Measurements from ENCODE around the gene MPG. TPM values are rescaled to one million over a fixed set of nuclear protein-coding genes. Genes with fewer than 3 reads are reported as not detected.
A peak's percentile ranks its signal among the peaks of the same experiment; 100 is the strongest.

MPG gene
- polyA plus RNA-seq, 1 of the 3 experiments (the other 2 are of a cell fraction) = 98.3 TPM

GRCh38 chr16:71540-72401 is 6.3 kb upstream of the MPG start:
- Histone ChIP-seq H3K79me2 (ENCODE audit: insufficient read depth) (peaks cover 40% of the 10 kb centered on the region), H3K4me3 (ENCODE audit: low read depth in 2 of 2, low read length in 1 of 2) (peak overlapping the region; percentile 70 to 87)

GRCh38 chr16:72561-73548 is 5.2 kb upstream of the MPG start, which contains the start of gene RHBDF1:
Gene RHBDF1, minus strand, starts transcription at chr16:72631. Its CDS starts 7,616 bp downstream, at chr16:65015.
- 77% methylated on average over 16 of the region's 62 CpGs for WGBS (ENCODE audit: low lambda C conversion rate)
- Histone ChIP-seq H2AFZ (ENCODE audit: low read depth) (no peak within 1 kb of the TSS), H3K27me3 (ENCODE audit: insufficient read depth) (no peaks in the 10 kb centered on the region), H4K20me1 (ENCODE audit: insufficient read depth) (peaks cover 34% of the 10 kb centered on the region), H3K36me3 (replicated peaks in 1 of 2; ENCODE audit: control insufficient read depth in 1 of 2, insufficient read depth in 2 of 2, low read length in 1 of 2) (no peaks in the 10 kb centered on the region), H3K79me2 (ENCODE audit: insufficient read depth) (peaks cover 43% of the 10 kb centered on the region), H3K27ac (ENCODE audit: low read depth in 2 of 2, low read length in 1 of 2) (peak within 1 kb of the TSS in 1 of 2 experiments; percentile 62; a peak in 1 of 4 replicates), H3K9me2 (no peaks in the 10 kb centered on the region), H3K4me1 (ENCODE audit: control insufficient read depth in 1 of 2, insufficient read depth in 2 of 2, low read depth in 1 of 2, low read length in 1 of 2) (peaks cover 17 to 51% of the 10 kb centered on the region in 2 experiments), H3F3A (replicated peaks; ENCODE audit: insufficient read depth) (peaks cover 8% of the 10 kb centered on the region), H3K4me3 (ENCODE audit: low read depth in 2 of 2, low read length in 1 of 2) (peak within 1 kb of the TSS; percentile 70 to 87), H3K4me2 (peak within 1 kb of the TSS; percentile 96), H3K9ac (peak within 1 kb of the TSS; percentile 74), H3K9me3 (no peaks in the 10 kb centered on the region)
- DNase-seq = peak; percentile 79
- CTCF ChIA-PET = interaction anchor here (0.7 to 21.2 kb wide), 7 partner anchors 7 to 328 kb away, joined by 3 to 793 read pairs (median 6); partner anchors contain the start of genes HBQ1 and POLR3K
- POLR2A ChIA-PET = no interaction called here
- TF ChIP-seq GATA2 (CRISPR knock-in tag; IDR thresholded peaks at IDR 0.05) = no peak
- TF ChIP-seq IRF3 (IDR thresholded peaks at IDR 0.05; ENCODE audit: low read depth, low read length) = no peak
- peak; percentile 70; the same call in 1 of the 2 replicates for TF ChIP-seq FOSL2 (IDR thresholded peaks at IDR 0.05; ENCODE audit: borderline replicate concordance, low read depth)
- TF ChIP-seq ELF1 (IDR thresholded peaks at IDR 0.05) = no peak
- peak; percentile 22; the same call in 1 of the 2 replicates for TF ChIP-seq RCOR1 (IDR thresholded peaks at IDR 0.05; ENCODE audit: low read length)
- TF ChIP-seq PBX3 (IDR thresholded peaks at IDR 0.05) = peak; percentile 23; the same call in 1 of the 2 replicates

More at GRCh38 chr16:71540-72401, 6.3 kb upstream of the MPG start:
- Histone ChIP-seq H4K20me1 (ENCODE audit: insufficient read depth) (peaks cover 45% of the 10 kb centered on the region), H3K4me1 (ENCODE audit: control insufficient read depth in 1 of 2, insufficient read depth in 2 of 2, low read depth in 1 of 2, low read length in 1 of 2) (peaks cover 10 to 43% of the 10 kb centered on the region in 2 experiments), H3K9me2 (no peaks in the 10 kb centered on the region), H3F3A (replicated peaks; ENCODE audit: insufficient read depth) (peaks cover 8% of the 10 kb centered on the region), H2AFZ (ENCODE audit: low read depth) (no peak overlapping the region), H3K9me3 (no peaks in the 10 kb centered on the region), H3K27ac (ENCODE audit: low read depth in 2 of 2, low read length in 1 of 2) (peak overlapping the region in 1 of 2 experiments; percentile 62; a peak in 1 of 4 replicates), H3K4me2 (peak overlapping the region; percentile 96), H3K36me3 (replicated peaks in 1 of 2; ENCODE audit: control insufficient read depth in 1 of 2, insufficient read depth in 2 of 2, low read length in 1 of 2) (no peaks in the 10 kb centered on the region), H3K9ac (peak overlapping the region; percentile 74), H3K27me3 (ENCODE audit: insufficient read depth) (no peaks in the 10 kb centered on the region)
- ChIA-PET CTCF (interaction anchor here (0.5 to 21.2 kb wide), 7 partner anchors 9 to 329 kb away, joined by 3 to 793 read pairs (median 5); partner anchors contain the start of genes HBQ1 and POLR3K), POLR2A (no interaction called here)
- TF ChIP-seq MXI1 (IDR thresholded peaks at IDR 0.05; ENCODE audit: low read depth, low read length) (0 out of 2 replicates have a peak, but pooled peaks have one; percentile 35), USF1 (IDR thresholded peaks at IDR 0.05; ENCODE audit: borderline replicate concordance, low read depth) (no peak), MAX (IDR thresholded peaks at IDR 0.05; ENCODE audit: low read depth) (peak; percentile 9; the same call in 1 of the 2 replicates), SIN3A (IDR thresholded peaks at IDR 0.05; ENCODE audit: borderline replicate concordance, low read depth, low read length) (0 out of 2 replicates have a peak, but pooled peaks have one; percentile 40), PBX3 (IDR thresholded peaks at IDR 0.05) (no peak)
- WGBS (ENCODE audit: low lambda C conversion rate) = 8% methylated on average over 7 of the region's 57 CpGs
- DNase-seq = peak; percentile 76
